GM18861 (cell line): ENCODE results near the gene MYL6B.
"Not testable (repeated sequence)": the region's sequence is repeated elsewhere in the genome, so short reads cannot be mapped to it uniquely, and the experiment has no call there.

Experiments
- ATAC-seq: cut with Tn5 transposase; IDR thresholded peaks from one replicate; pipeline ENCODE4 v1.9.1; 2021; ENCODE audit not compliant: unreplicated experiment

Gene MYL6B

GRCh38 chr12:56152132-56152755, at the start of gene MYL6B:
Gene MYL6B, plus strand, starts transcription at chr12:56152587. Its CDS starts 1,332 bp downstream, at chr12:56153919.
- peak; percentile 83 for ATAC-seq

GRCh38 chr12:56102683-56103065, 49.7 kb upstream of the MYL6B start:
- no peak for ATAC-seq

- no peak for ATAC-seq
Measured at GRCh38 chr12:56103066-56103711, 49.2 kb upstream of the MYL6B start.

GRCh38 chr12:56103823-56104108, 48.6 kb upstream of the MYL6B start:
- ATAC-seq, result no peak

- peak; percentile 93 for ATAC-seq
Measured at GRCh38 chr12:56104109-56104814, 48.1 kb upstream of the MYL6B start, which contains the start of gene PA2G4. Gene PA2G4, plus strand, starts transcription at chr12:56104559. Its CDS starts 179 bp downstream, at chr12:56104738.

GRCh38 chr12:56104815-56105608, 47.4 kb upstream of the MYL6B start:
- no peak for ATAC-seq

GRCh38 chr12:56105609-56105902, 46.8 kb upstream of the MYL6B start:
- ATAC-seq, result no peak

GRCh38 chr12:56107242-56107641, 45.1 kb upstream of the MYL6B start:
- no peak for ATAC-seq

- no peak for ATAC-seq
Measured at GRCh38 chr12:56110571-56110970, 41.8 kb upstream of the MYL6B start.

- ATAC-seq, result no peak
Measured at GRCh38 chr12:56114084-56114483, 38.3 kb upstream of the MYL6B start.

- ATAC-seq, result no peak
Measured at GRCh38 chr12:56115329-56115728, 37.1 kb upstream of the MYL6B start.

- ATAC-seq, result peak; percentile 34
Measured at GRCh38 chr12:56116267-56117081, 35.9 kb upstream of the MYL6B start, which contains the start of gene RPL41. Gene RPL41, plus strand, starts transcription at chr12:56116633.

GRCh38 chr12:56117082-56117706, 35.2 kb upstream of the MYL6B start:
- not testable (repeated sequence) for ATAC-seq

- ATAC-seq, result peak; percentile 86
Measured at GRCh38 chr12:56117778-56118687, 34.4 kb upstream of the MYL6B start, which contains the start of gene ZC3H10. Gene ZC3H10, plus strand, starts transcription at chr12:56118266. Its CDS starts 2,297 bp downstream, at chr12:56120563.

GRCh38 chr12:56118688-56119357, 33.6 kb upstream of the MYL6B start:
- ATAC-seq, result no peak

GRCh38 chr12:56119361-56119796, 33.0 kb upstream of the MYL6B start:
- no peak for ATAC-seq

- no peak for ATAC-seq
Measured at GRCh38 chr12:56120158-56120846, 32.1 kb upstream of the MYL6B start.
